ENCODE data around the gene NFIX. TPM values are rescaled to one million over a fixed set of nuclear protein-coding genes. Genes with fewer than 3 reads are reported as not detected.

NFIX gene
- total and polyA plus RNA-seq, 4 donors: 26.0 to 190 (median 89.6) TPM

GRCh38 chr19:13101590-13102415 is 106.5 kb downstream of the NFIX start:
- Histone ChIP-seq H3K27me3 (ENCODE audit: control insufficient read depth in 3 of 3, insufficient read depth in 3 of 3, low read length in 2 of 3) (no peaks in the 10 kb centered on the region), H3K9ac (ENCODE audit: insufficient read depth in 1 of 2, low read length in 2 of 2) (no peak overlapping the region), H3K4me3 (peak overlapping the region; percentile 66), H3K27ac (ENCODE audit: low read depth in 1 of 2, low read length in 1 of 2) (peak overlapping the region; percentile 51 to 90), H3K36me3 (ENCODE audit: control insufficient read depth in 4 of 4, insufficient read depth in 4 of 4, low read length in 4 of 4) (peaks cover 0 to 10% (median 4%) of the 10 kb centered on the region in 4 donors), H3K9me3 (ENCODE audit: control insufficient read depth in 4 of 4, insufficient read depth in 3 of 4, low read length in 3 of 4) (no peaks in the 10 kb centered on the region), H3K4me1 (ENCODE audit: control insufficient read depth in 5 of 5, insufficient read depth in 5 of 5, low read length in 5 of 5) (peaks cover 0 to 22% (median 3%) of the 10 kb centered on the region in 5 donors)
- TF ChIP-seq CTCF (IDR thresholded peaks at IDR 0.05; ENCODE audit: control extremely low read depth, extremely low read depth): no peak
- ATAC-seq (ENCODE audit: insufficient read depth, low FRiP score) (no peak), DNase-seq (no peak)
- 21 to 50% methylated on average over 7 of the region's 7 CpGs for WGBS, 2 donors

- H3K4me1 ChIP-seq (ENCODE audit: control insufficient read depth in 5 of 5, insufficient read depth in 5 of 5, low read length in 5 of 5): peaks cover 0 to 22% (median 2%) of the 10 kb centered on the region in 5 donors
- H3K4me3 ChIP-seq: peak overlapping the region; percentile 66
- H3K27me3 ChIP-seq (ENCODE audit: control insufficient read depth in 3 of 3, insufficient read depth in 3 of 3, low read length in 2 of 3): no peaks in the 10 kb centered on the region
- ATAC-seq (ENCODE audit: insufficient read depth, low FRiP score) (no peak), DNase-seq (no peak)
- peaks cover 0 to 11% (median 4%) of the 10 kb centered on the region in 4 donors for H3K36me3 ChIP-seq (ENCODE audit: control insufficient read depth in 4 of 4, insufficient read depth in 4 of 4, low read length in 4 of 4)
- H3K9me3 ChIP-seq (ENCODE audit: control insufficient read depth in 4 of 4, insufficient read depth in 3 of 4, low read length in 3 of 4): no peaks in the 10 kb centered on the region
- H3K9ac ChIP-seq (ENCODE audit: insufficient read depth in 1 of 2, low read length in 2 of 2): no peak overlapping the region
- 5 to 7% methylated on average over 7 of the region's 7 CpGs for WGBS, 2 donors
- peak overlapping the region; percentile 51 to 90 for H3K27ac ChIP-seq (ENCODE audit: low read depth in 1 of 2, low read length in 1 of 2)
- no peak for TF ChIP-seq CTCF (IDR thresholded peaks at IDR 0.05; ENCODE audit: control extremely low read depth, extremely low read depth)
Measured at GRCh38 chr19:13102416-13102665, 107.1 kb downstream of the NFIX start.

GRCh38 chr19:13102666-13103580 is 107.6 kb downstream of the NFIX start, which contains the start of gene LYL1:
TSS of gene LYL1 (minus strand) at chr19:13102858. CDS start at chr19:13101171, 1,687 bp downstream.
- ATAC-seq (ENCODE audit: insufficient read depth, low FRiP score) (peak; percentile 43), DNase-seq (peak; percentile 53 to 81 (median 71))
- H3K4me3 ChIP-seq: peak within 1 kb of the TSS; percentile 66
- H3K9me3 ChIP-seq (ENCODE audit: control insufficient read depth in 4 of 4, insufficient read depth in 3 of 4, low read length in 3 of 4): no peaks in the 10 kb centered on the region
- peaks cover 0 to 15% (median 4%) of the 10 kb centered on the region in 4 donors for H3K36me3 ChIP-seq (ENCODE audit: control insufficient read depth in 4 of 4, insufficient read depth in 4 of 4, low read length in 4 of 4)
- no peak for TF ChIP-seq CTCF (IDR thresholded peaks at IDR 0.05; ENCODE audit: control extremely low read depth, extremely low read depth)
- H3K27me3 ChIP-seq (ENCODE audit: control insufficient read depth in 3 of 3, insufficient read depth in 3 of 3, low read length in 2 of 3): no peaks in the 10 kb centered on the region
- H3K27ac ChIP-seq (ENCODE audit: low read depth in 1 of 2, low read length in 1 of 2): peak within 1 kb of the TSS; percentile 69 to 90
- 0 to 3% methylated on average over 37 to 47 of the region's 47 CpGs for WGBS, 2 donors
- H3K4me1 ChIP-seq (ENCODE audit: control insufficient read depth in 5 of 5, insufficient read depth in 5 of 5, low read length in 5 of 5): peaks cover 0 to 22% (median 0%) of the 10 kb centered on the region in 5 donors
- no peak within 1 kb of the TSS for H3K9ac ChIP-seq (ENCODE audit: insufficient read depth in 1 of 2, low read length in 2 of 2)
